Measurements from ENCODE around the gene PHACTR1.

The PHACTR1 gene

DNA sequence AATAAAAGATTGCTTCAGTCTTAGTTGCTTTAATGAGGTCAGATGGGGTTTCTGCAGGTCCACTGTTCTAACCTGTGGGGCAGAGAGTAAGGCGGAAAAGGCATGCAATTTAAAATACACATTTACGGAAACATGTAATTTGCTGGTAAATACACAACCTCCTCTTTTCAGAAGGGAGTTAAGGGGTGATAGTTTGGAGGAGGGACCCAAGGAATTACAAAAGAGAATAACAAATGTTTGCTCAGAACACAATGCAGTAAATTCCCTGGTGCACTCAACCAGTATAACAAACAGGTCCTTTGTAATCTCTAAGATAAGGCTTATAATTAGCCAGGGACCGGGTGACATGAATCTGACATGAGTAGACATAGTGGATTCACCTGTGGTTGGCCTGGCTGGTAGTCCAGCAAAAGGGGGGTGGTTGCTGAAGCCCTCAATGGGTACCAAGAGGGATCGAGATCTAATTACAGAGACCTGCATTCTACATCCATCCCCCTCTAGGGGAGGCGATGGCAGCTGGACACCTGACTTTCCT is 295.1 kb downstream of the PHACTR1 start:
- H3K4me1 ChIP-seq (ENCODE audit: insufficient read depth, low read length, severe bottlenecking): no peaks in the 10 kb centered on the region
- no peak overlapping the region for H3K4me2 ChIP-seq (ENCODE audit: low read length)
- TF ChIP-seq EZH2 (IDR thresholded peaks at IDR 0.05; ENCODE audit: borderline replicate concordance, low read length): no peak
- TF ChIP-seq, protein P1, sequence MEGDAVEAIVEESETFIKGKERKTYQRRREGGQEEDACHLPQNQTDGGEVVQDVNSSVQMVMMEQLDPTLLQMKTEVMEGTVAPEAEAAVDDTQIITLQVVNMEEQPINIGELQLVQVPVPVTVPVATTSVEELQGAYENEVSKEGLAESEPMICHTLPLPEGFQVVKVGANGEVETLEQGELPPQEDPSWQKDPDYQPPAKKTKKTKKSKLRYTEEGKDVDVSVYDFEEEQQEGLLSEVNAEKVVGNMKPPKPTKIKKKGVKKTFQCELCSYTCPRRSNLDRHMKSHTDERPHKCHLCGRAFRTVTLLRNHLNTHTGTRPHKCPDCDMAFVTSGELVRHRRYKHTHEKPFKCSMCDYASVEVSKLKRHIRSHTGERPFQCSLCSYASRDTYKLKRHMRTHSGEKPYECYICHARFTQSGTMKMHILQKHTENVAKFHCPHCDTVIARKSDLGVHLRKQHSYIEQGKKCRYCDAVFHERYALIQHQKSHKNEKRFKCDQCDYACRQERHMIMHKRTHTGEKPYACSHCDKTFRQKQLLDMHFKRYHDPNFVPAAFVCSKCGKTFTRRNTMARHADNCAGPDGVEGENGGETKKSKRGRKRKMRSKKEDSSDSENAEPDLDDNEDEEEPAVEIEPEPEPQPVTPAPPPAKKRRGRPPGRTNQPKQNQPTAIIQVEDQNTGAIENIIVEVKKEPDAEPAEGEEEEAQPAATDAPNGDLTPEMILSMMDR (IDR thresholded peaks at IDR 0.05; ENCODE audit: low read length): no peak
- no peak overlapping the region for H3K9ac ChIP-seq (ENCODE audit: low read length)
- no peaks in the 10 kb centered on the region for H3K79me2 ChIP-seq (ENCODE audit: insufficient read depth, low read length)
- H3K9me3 ChIP-seq (ENCODE audit: low read length): no peaks in the 10 kb centered on the region
- no peaks in the 10 kb centered on the region for H4K20me1 ChIP-seq (ENCODE audit: insufficient read depth, low read length)
- no peaks in the 10 kb centered on the region for H3K9me2 ChIP-seq (ENCODE audit: low read depth, low read length)
- H3K27me3 ChIP-seq (ENCODE audit: insufficient read depth, low read length): no peaks in the 10 kb centered on the region
- H3K27ac ChIP-seq (ENCODE audit: low read depth, low read length, poor library complexity, severe bottlenecking): no peak overlapping the region
- H3K4me3 ChIP-seq (ENCODE audit: low read depth, low read length, poor library complexity, severe bottlenecking): no peak overlapping the region
- no peak overlapping the region for H2AFZ ChIP-seq (ENCODE audit: low read length)
- no peaks in the 10 kb centered on the region for H3F3A ChIP-seq (ENCODE audit: insufficient read depth, low read length)
- H3K36me3 ChIP-seq (ENCODE audit: insufficient read depth, low read length): no peaks in the 10 kb centered on the region

DNA sequence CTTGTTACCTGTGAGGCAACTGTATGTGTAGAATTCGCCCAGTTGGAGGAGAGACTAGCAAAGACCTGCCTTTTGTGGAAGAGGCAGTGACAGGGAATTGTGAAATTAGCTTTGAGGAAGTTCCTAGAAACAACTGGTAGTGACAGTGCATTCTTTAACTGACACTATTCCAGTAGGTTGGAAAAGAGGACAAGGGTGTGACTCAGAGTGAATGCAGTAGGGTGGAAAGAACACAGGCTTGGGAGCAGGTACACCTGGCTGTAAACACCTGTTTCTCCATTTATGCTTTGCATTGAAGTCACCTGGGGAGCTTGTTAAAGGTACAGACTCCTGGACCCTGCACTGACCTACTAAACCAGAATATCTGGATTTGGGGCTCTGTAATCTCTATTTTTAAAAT is 295.7 kb downstream of the PHACTR1 start:
- Histone ChIP-seq H3K9ac (ENCODE audit: low read length) (no peak overlapping the region), H3K79me2 (ENCODE audit: insufficient read depth, low read length) (no peaks in the 10 kb centered on the region), H3K9me3 (ENCODE audit: low read length) (no peaks in the 10 kb centered on the region), H3K27me3 (ENCODE audit: insufficient read depth, low read length) (no peaks in the 10 kb centered on the region), H3K4me2 (ENCODE audit: low read length) (no peak overlapping the region), H3K27ac (ENCODE audit: low read depth, low read length, poor library complexity, severe bottlenecking) (no peak overlapping the region), H4K20me1 (ENCODE audit: insufficient read depth, low read length) (no peaks in the 10 kb centered on the region), H2AFZ (ENCODE audit: low read length) (no peak overlapping the region), H3K36me3 (ENCODE audit: insufficient read depth, low read length) (no peaks in the 10 kb centered on the region), H3K4me1 (ENCODE audit: insufficient read depth, low read length, severe bottlenecking) (no peaks in the 10 kb centered on the region), H3K9me2 (ENCODE audit: low read depth, low read length) (no peaks in the 10 kb centered on the region), H3K4me3 (ENCODE audit: low read depth, low read length, poor library complexity, severe bottlenecking) (no peak overlapping the region), H3F3A (ENCODE audit: insufficient read depth, low read length) (no peaks in the 10 kb centered on the region)
- TF ChIP-seq, protein P1 (IDR thresholded peaks at IDR 0.05; ENCODE audit: low read length): no peak
- no peak for TF ChIP-seq EZH2 (IDR thresholded peaks at IDR 0.05; ENCODE audit: borderline replicate concordance, low read length)

DNA sequence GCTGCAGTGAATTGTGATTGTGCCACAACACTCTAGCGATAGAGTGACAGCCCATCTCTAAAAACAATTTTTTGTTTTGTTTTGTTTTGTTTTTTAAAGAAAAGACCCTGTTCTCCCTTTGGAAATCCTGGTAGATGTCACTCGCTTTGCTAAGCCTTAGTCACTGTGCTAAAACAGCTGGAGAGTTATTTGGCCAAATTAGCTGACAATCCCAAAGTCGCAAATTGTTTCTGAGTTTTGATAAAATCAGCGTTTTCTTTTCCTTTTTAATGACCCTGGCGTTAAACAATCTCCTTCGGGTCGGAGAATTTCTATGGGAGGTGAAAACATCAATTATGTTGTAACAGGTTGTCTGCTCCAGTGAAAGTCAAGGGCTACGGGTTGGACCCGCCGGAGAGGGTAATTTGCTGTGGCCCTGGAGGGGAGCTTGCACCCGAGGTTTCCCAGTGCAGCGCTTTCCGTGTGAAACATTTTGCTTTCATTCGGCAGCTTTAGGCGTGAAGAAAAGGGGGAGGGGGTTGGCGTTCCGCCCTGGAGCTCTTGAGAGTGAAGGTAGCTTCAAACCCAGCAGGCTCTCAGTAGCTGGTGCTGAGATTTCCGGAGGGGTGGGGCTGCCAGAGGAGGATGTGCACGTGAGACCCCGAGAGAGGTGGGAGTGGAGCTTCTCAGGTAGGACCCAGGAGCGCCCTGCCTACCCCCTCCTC is 296.6 kb downstream of the PHACTR1 start:
- H4K20me1 ChIP-seq (ENCODE audit: insufficient read depth, low read length): no peaks in the 10 kb centered on the region
- H3F3A ChIP-seq (ENCODE audit: insufficient read depth, low read length): no peaks in the 10 kb centered on the region
- H3K36me3 ChIP-seq (ENCODE audit: insufficient read depth, low read length): no peaks in the 10 kb centered on the region
- H3K9ac ChIP-seq (ENCODE audit: low read length): no peak overlapping the region
- no peak overlapping the region for H3K4me3 ChIP-seq (ENCODE audit: low read depth, low read length, poor library complexity, severe bottlenecking)
- no peaks in the 10 kb centered on the region for H3K4me1 ChIP-seq (ENCODE audit: insufficient read depth, low read length, severe bottlenecking)
- no peaks in the 10 kb centered on the region for H3K79me2 ChIP-seq (ENCODE audit: insufficient read depth, low read length)
- H3K9me2 ChIP-seq (ENCODE audit: low read depth, low read length): no peaks in the 10 kb centered on the region
- H3K27ac ChIP-seq (ENCODE audit: low read depth, low read length, poor library complexity, severe bottlenecking): no peak overlapping the region
- H3K4me2 ChIP-seq (ENCODE audit: low read length): no peak overlapping the region
- no peaks in the 10 kb centered on the region for H3K9me3 ChIP-seq (ENCODE audit: low read length)
- H2AFZ ChIP-seq (ENCODE audit: low read length): no peak overlapping the region
- no peaks in the 10 kb centered on the region for H3K27me3 ChIP-seq (ENCODE audit: insufficient read depth, low read length)
- TF ChIP-seq, protein P1 (IDR thresholded peaks at IDR 0.05; ENCODE audit: low read length): no peak
- TF ChIP-seq EZH2 (IDR thresholded peaks at IDR 0.05; ENCODE audit: borderline replicate concordance, low read length): no peak

All from OCI-LY1 (cell line).